CD8-positive, alpha-beta memory T cell (primary cell): ENCODE data around the gene ARMC9. TPM values are rescaled to one million over a fixed set of nuclear protein-coding genes. Genes with fewer than 3 reads are reported as not detected.

ENCODE experiments used
- CTCF ChIA-PET: fragments of 350-600 bp; sonication (Branson Sonifier 250); formaldehyde crosslinking; loops from one replicate; lab custom pipeline; 2021; ENCODE audit warnings: antibody characterized with exemption; lab: Charles Lee
- POLR2A ChIA-PET: fragments of 350-600 bp; sonication (Branson Sonifier 250); formaldehyde crosslinking; loops from one replicate; lab custom pipeline; 2021; ENCODE audit warnings: antibody characterized with exemption; lab: Charles Lee
- DNase-seq, 5 donors: peaks; one replicate each; pipeline versions ENCODE4 v3.0.0 to v3.0.0-alpha.2; 2020 to 2022; ENCODE audit warnings: mixed read lengths in 1 of 5
- H3K27ac ChIP-seq: one replicate; pipeline ENCODE4 v1.7.0; 2013; ENCODE audit warnings: low read depth, mild to moderate bottlenecking, low read length, moderate library complexity
- H3K27me3 ChIP-seq: 2 replicates; pipeline ENCODE4 v1.7.0; 2013; ENCODE audit warnings: low read length, mild to moderate bottlenecking; ENCODE audit not compliant: insufficient read depth, poor library complexity, severe bottlenecking
- H3K36me3 ChIP-seq: 2 replicates; pipeline ENCODE4 v1.7.0; 2013; ENCODE audit warnings: mild to moderate bottlenecking, low read length, moderate library complexity; ENCODE audit not compliant: insufficient read depth
- H3K4me1 ChIP-seq: 2 replicates; pipeline ENCODE4 v1.7.0; 2013; ENCODE audit warnings: mild to moderate bottlenecking, low read length, moderate library complexity; ENCODE audit not compliant: insufficient read depth
- H3K4me3 ChIP-seq: 2 replicates; pipeline ENCODE4 v1.7.0; 2013; ENCODE audit warnings: mild to moderate bottlenecking, low read length
- H3K9me3 ChIP-seq: 2 replicates; pipeline ENCODE4 v1.7.0; 2013; ENCODE audit warnings: mild to moderate bottlenecking, low read length
- H3K27ac Mint-ChIP-seq, 8 donors: one replicate each; pipeline ENCODE4 v1.8.0; 2020 to 2021; ENCODE audit warnings: mixed read lengths in 8 of 8, mild to moderate bottlenecking in 6 of 8, inconsistent platforms in 3 of 8, moderate library complexity in 3 of 8
- H3K27me3 Mint-ChIP-seq, 2 donors: one replicate each; pipeline ENCODE4 v1.8.0; 2020 to 2021; ENCODE audit warnings: mixed read lengths in 2 of 2, mild to moderate bottlenecking in 1 of 2, moderate library complexity in 1 of 2
- H3K36me3 Mint-ChIP-seq, 3 donors: one replicate each; pipeline ENCODE4 v1.8.0; 2020 to 2021; ENCODE audit warnings: mixed read lengths in 3 of 3, inconsistent platforms in 1 of 3, mild to moderate bottlenecking in 1 of 3
- H3K4me1 Mint-ChIP-seq, 3 donors: one replicate each; pipeline ENCODE4 v1.8.0; 2020 to 2021; ENCODE audit warnings: mixed read lengths in 3 of 3, inconsistent platforms in 1 of 3, mild to moderate bottlenecking in 1 of 3
- H3K4me3 Mint-ChIP-seq, 7 donors: one replicate each; pipeline ENCODE4 v1.8.0; 2020 to 2021; ENCODE audit warnings: mixed read lengths in 7 of 7, mild to moderate bottlenecking in 6 of 7, moderate library complexity in 4 of 7, inconsistent platforms in 2 of 7
- H3K9me3 Mint-ChIP-seq, 5 donors: one replicate each; pipeline ENCODE4 v1.8.0; 2020 to 2022; ENCODE audit warnings: mixed read lengths in 5 of 5, mild to moderate bottlenecking in 3 of 5, moderate library complexity in 2 of 5, inconsistent platforms in 1 of 5
- polyA plus RNA-seq: library from polyadenylated mRNA; unstranded; fragments of 300-500 nt; fragmentation: Illumina TruSeq; gene quantifications from one replicate; pipeline ENCODE4 v1.2.3, GENCODE V29; 2021
- total RNA-seq, 2 experiments: library from RNA; stranded (reverse); gene quantifications; one replicate each; pipeline ENCODE4 v1.2.3, GENCODE V29; 2021

The ARMC9 gene
- total and polyA plus RNA-seq, 3 experiments from 2014 or later, result 1.0 to 6.4 (median 5.3) TPM

DNA sequence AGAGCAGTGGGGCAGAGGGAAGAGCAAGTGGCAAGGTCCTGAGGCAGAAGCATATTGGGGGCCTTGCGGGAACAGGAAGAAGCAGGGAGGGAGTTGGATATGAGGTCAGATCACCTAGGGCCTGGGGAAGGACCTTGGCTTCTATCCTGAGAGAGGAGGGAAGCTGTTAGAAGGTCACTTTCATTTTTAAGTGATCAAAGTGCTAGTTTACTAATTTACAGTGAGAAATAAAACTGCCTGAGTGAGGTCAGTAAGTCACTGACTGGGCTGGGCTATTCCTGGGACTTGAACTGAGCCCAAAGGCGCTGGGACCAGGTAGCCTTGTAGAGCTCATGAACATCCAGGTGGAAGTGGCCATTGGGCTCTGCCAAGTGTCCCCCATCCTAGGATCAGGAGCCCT lies 120.5 kb downstream of the ARMC9 start:
- H3K36me3 Mint-ChIP-seq, result peaks cover 0 to 21% (median 3%) of the 10 kb centered on the region in 3 donors
- Histone ChIP-seq H3K27ac (no peak overlapping the region), H3K4me1 (no peaks in the 10 kb centered on the region), H3K36me3 (no peaks in the 10 kb centered on the region), H3K4me3 (no peak overlapping the region), H3K27me3 (no peaks in the 10 kb centered on the region), H3K9me3 (no peaks in the 10 kb centered on the region)
- peaks cover 6 to 22% (median 12%) of the 10 kb centered on the region in 5 donors for H3K9me3 Mint-ChIP-seq
- peaks cover 14 to 19% of the 10 kb centered on the region in 2 donors for H3K27me3 Mint-ChIP-seq
- ChIA-PET CTCF (no interaction called here), POLR2A (no interaction called here)
- no peak overlapping the region for H3K27ac Mint-ChIP-seq
- H3K4me1 Mint-ChIP-seq, result no peaks in the 10 kb centered on the region
- DNase-seq, result no peak
- H3K4me3 Mint-ChIP-seq, result no peak overlapping the region

- H3K4me3 ChIP-seq, result no peak overlapping the region
- H3K36me3 Mint-ChIP-seq, result peaks cover 0 to 21% (median 3%) of the 10 kb centered on the region in 3 donors
- no peaks in the 10 kb centered on the region for H3K36me3 ChIP-seq
- no peak for DNase-seq
- no peaks in the 10 kb centered on the region for H3K27me3 ChIP-seq
- no peaks in the 10 kb centered on the region for H3K4me1 Mint-ChIP-seq
- no peak overlapping the region for H3K4me3 Mint-ChIP-seq
- H3K27me3 Mint-ChIP-seq, result peaks cover 12 to 19% of the 10 kb centered on the region in 2 donors
- H3K4me1 ChIP-seq, result no peaks in the 10 kb centered on the region
- ChIA-PET CTCF (no interaction called here), POLR2A (no interaction called here)
- H3K9me3 Mint-ChIP-seq, result peaks cover 6 to 22% (median 12%) of the 10 kb centered on the region in 5 donors
- no peak overlapping the region for H3K27ac ChIP-seq
- H3K27ac Mint-ChIP-seq, result no peak overlapping the region
- no peaks in the 10 kb centered on the region for H3K9me3 ChIP-seq
Measured at GRCh38 chr2:231319867-231320266, 121.4 kb downstream of the ARMC9 start.

GRCh38 chr2:231321021-231321420 lies 122.6 kb downstream of the ARMC9 start:
- peaks cover 6 to 19% (median 12%) of the 10 kb centered on the region in 5 donors for H3K9me3 Mint-ChIP-seq
- H3K27ac Mint-ChIP-seq, result no peak overlapping the region
- no peak overlapping the region for H3K4me3 Mint-ChIP-seq

GRCh38 chr2:231321556-231322334 lies 123.3 kb downstream of the ARMC9 start:
- H3K27me3 ChIP-seq, result no peaks in the 10 kb centered on the region
- no peak overlapping the region for H3K4me3 Mint-ChIP-seq
- ChIA-PET CTCF (no interaction called here), POLR2A (no interaction called here)
- no peak overlapping the region for H3K4me3 ChIP-seq
- H3K9me3 ChIP-seq, result no peaks in the 10 kb centered on the region
- peaks cover 4 to 15% (median 11%) of the 10 kb centered on the region in 5 donors for H3K9me3 Mint-ChIP-seq
- H3K27me3 Mint-ChIP-seq, result peaks cover 12 to 19% of the 10 kb centered on the region in 2 donors
- DNase-seq, result no peak
- H3K4me1 Mint-ChIP-seq, result no peaks in the 10 kb centered on the region
- no peak overlapping the region for H3K27ac Mint-ChIP-seq
- H3K4me1 ChIP-seq, result no peaks in the 10 kb centered on the region
- H3K36me3 ChIP-seq, result no peaks in the 10 kb centered on the region
- H3K27ac ChIP-seq, result no peak overlapping the region
- H3K36me3 Mint-ChIP-seq, result peaks cover 0 to 15% (median 3%) of the 10 kb centered on the region in 3 donors

More at GRCh38 chr2:231321021-231321420, 122.6 kb downstream of the ARMC9 start:
- Histone ChIP-seq H3K4me1 (no peaks in the 10 kb centered on the region), H3K27me3 (no peaks in the 10 kb centered on the region), H3K9me3 (no peaks in the 10 kb centered on the region), H3K36me3 (no peaks in the 10 kb centered on the region), H3K4me3 (no peak overlapping the region), H3K27ac (no peak overlapping the region)
- no peaks in the 10 kb centered on the region for H3K4me1 Mint-ChIP-seq
- CTCF ChIA-PET, result no interaction called here
- peaks cover 12 to 19% of the 10 kb centered on the region in 2 donors for H3K27me3 Mint-ChIP-seq
- H3K36me3 Mint-ChIP-seq, result peaks cover 0 to 17% (median 3%) of the 10 kb centered on the region in 3 donors
- POLR2A ChIA-PET, result no interaction called here
- no peak for DNase-seq

DNA sequence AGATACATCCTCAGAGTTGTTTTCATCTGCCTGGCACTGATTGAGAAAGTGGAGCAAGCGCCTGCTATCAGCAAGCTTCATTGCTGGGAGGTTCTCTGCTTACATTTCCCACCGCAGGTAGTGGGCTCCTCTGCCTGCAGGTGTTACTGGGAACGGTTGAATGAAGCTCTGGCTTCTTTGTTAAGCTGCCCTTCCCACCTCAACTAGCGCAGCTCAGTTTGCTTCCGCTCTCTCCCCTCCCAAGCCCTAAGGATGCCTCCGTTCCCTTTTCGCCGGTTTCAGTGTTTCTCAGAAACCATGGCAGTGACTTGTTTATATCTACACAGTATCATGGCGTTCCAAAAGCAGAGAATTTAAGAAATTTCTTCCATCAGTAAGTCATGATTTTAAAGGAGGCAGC lies 124.9 kb downstream of the ARMC9 start:
- H3K27me3 ChIP-seq, result no peaks in the 10 kb centered on the region
- H3K27ac ChIP-seq, result no peak overlapping the region
- H3K9me3 ChIP-seq, result no peaks in the 10 kb centered on the region
- ChIA-PET CTCF (no interaction called here), POLR2A (no interaction called here)
- no peaks in the 10 kb centered on the region for H3K36me3 ChIP-seq
- Mint-ChIP-seq H3K4me1 (no peaks in the 10 kb centered on the region), H3K9me3 (peaks cover 0 to 3% (median 2%) of the 10 kb centered on the region in 5 donors), H3K4me3 (no peak overlapping the region), H3K27me3 (peaks cover 8 to 16% of the 10 kb centered on the region in 2 donors), H3K27ac (no peak overlapping the region), H3K36me3 (peaks cover 0 to 5% (median 0%) of the 10 kb centered on the region in 3 donors)
- DNase-seq, result no peak
- H3K4me3 ChIP-seq, result no peak overlapping the region
- H3K4me1 ChIP-seq, result no peaks in the 10 kb centered on the region

- DNase-seq, result no peak
- Histone ChIP-seq H3K9me3 (no peaks in the 10 kb centered on the region), H3K36me3 (no peaks in the 10 kb centered on the region), H3K4me1 (no peaks in the 10 kb centered on the region), H3K4me3 (no peak overlapping the region), H3K27ac (no peak overlapping the region), H3K27me3 (no peaks in the 10 kb centered on the region)
- Mint-ChIP-seq H3K9me3 (no peaks in the 10 kb centered on the region), H3K27ac (no peak overlapping the region), H3K36me3 (no peaks in the 10 kb centered on the region), H3K27me3 (peaks cover 7 to 13% of the 10 kb centered on the region in 2 donors), H3K4me3 (no peak overlapping the region), H3K4me1 (no peaks in the 10 kb centered on the region)
- POLR2A ChIA-PET, result no interaction called here
- CTCF ChIA-PET, result no interaction called here
Measured at GRCh38 chr2:231325826-231326225, 127.4 kb downstream of the ARMC9 start.

- Mint-ChIP-seq H3K9me3 (no peaks in the 10 kb centered on the region), H3K27me3 (peaks cover 4 to 12% of the 10 kb centered on the region in 2 donors), H3K36me3 (no peaks in the 10 kb centered on the region), H3K4me3 (no peak overlapping the region), H3K4me1 (no peaks in the 10 kb centered on the region), H3K27ac (no peak overlapping the region)
- Histone ChIP-seq H3K4me1 (no peaks in the 10 kb centered on the region), H3K36me3 (no peaks in the 10 kb centered on the region), H3K4me3 (no peak overlapping the region), H3K9me3 (no peaks in the 10 kb centered on the region), H3K27ac (no peak overlapping the region), H3K27me3 (no peaks in the 10 kb centered on the region)
- ChIA-PET POLR2A (no interaction called here), CTCF (no interaction called here)
- DNase-seq, result no peak
Measured at GRCh38 chr2:231326404-231326803, 128.0 kb downstream of the ARMC9 start.

GRCh38 chr2:231330311-231330710 lies 131.9 kb downstream of the ARMC9 start:
- Mint-ChIP-seq H3K36me3 (no peaks in the 10 kb centered on the region), H3K4me3 (no peak overlapping the region), H3K27ac (no peak overlapping the region), H3K27me3 (peaks cover 0 to 2% of the 10 kb centered on the region in 2 donors), H3K4me1 (no peaks in the 10 kb centered on the region), H3K9me3 (no peaks in the 10 kb centered on the region)
- Histone ChIP-seq H3K36me3 (no peaks in the 10 kb centered on the region), H3K9me3 (no peaks in the 10 kb centered on the region), H3K4me1 (no peaks in the 10 kb centered on the region), H3K27me3 (no peaks in the 10 kb centered on the region), H3K27ac (no peak overlapping the region), H3K4me3 (no peak overlapping the region)
- DNase-seq, result no peak
- ChIA-PET CTCF (no interaction called here), POLR2A (no interaction called here)
